ENCODE data around the gene ABCB8. TPM values are rescaled to one million over a fixed set of nuclear protein-coding genes. Genes with fewer than 3 reads are reported as not detected.

ABCB8 gene
- total and polyA plus RNA-seq, 2 donors (not counting 3 experiments of a cell fraction or from before 2014, with no cell fraction given): 38.0 to 46.3 TPM

DNA sequence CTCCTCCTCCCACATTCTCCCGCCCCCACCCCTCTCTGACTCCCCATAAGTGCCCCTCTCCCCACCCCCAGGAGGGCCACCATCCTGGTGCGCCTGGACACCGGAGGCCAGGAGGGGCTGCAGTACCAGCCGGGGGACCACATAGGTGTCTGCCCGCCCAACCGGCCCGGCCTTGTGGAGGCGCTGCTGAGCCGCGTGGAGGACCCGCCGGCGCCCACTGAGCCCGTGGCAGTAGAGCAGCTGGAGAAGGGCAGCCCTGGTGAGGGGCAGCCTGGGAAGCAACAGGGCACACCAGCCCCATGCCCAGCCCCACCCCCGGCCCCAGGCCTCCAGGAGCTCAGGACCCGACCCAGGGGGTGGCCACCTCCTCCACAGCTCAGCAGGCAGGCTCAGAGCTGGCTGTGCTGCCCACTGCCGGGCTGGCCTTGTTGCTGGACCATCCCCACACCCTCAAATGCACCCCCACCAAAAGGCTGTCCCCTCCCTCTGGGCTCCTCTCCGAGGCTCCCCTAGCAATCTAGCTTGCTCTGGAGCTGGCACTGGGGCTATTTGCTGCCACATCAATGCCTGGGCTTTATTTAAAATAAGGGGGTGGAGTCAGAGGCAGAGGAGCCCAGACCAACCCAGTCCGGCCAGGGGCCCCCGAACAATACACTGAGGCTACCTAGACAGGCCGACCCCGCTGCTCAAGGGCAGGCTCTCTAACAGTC is 18.8 kb upstream of the ABCB8 start:
- Histone ChIP-seq H3K9ac (replicated peaks; ENCODE audit: extremely low read depth, insufficient read depth, low read length) (no peak overlapping the region), H3K4me2 (ENCODE audit: insufficient read depth, low read length) (no peak overlapping the region), H2AFZ (ENCODE audit: low read depth, low read length) (no peak overlapping the region), H3K9me3 (replicated peaks; ENCODE audit: control insufficient read depth, insufficient read depth, low read length) (no peaks in the 10 kb centered on the region), H3K36me3 (ENCODE audit: control insufficient read depth in 2 of 2, extremely low read depth in 1 of 2, insufficient read depth in 2 of 2, low read length in 2 of 2) (peaks cover 0 to 27% of the 10 kb centered on the region in 2 experiments), H3K79me2 (ENCODE audit: control insufficient read depth, insufficient read depth, low read length) (no peaks in the 10 kb centered on the region), H3K27ac (ENCODE audit: insufficient read depth, low read depth, low read length) (no peak overlapping the region), H3K27me3 (ENCODE audit: control insufficient read depth in 2 of 2, insufficient read depth in 2 of 2, low read length in 2 of 2) (no peaks in the 10 kb centered on the region), H3K9me1 (replicated peaks; ENCODE audit: control insufficient read depth, extremely low read depth, insufficient read depth, low read length) (no peaks in the 10 kb centered on the region), H3K4me1 (ENCODE audit: control insufficient read depth, extremely low read depth, insufficient read depth, low read length) (peaks cover 37% of the 10 kb centered on the region), H4K20me1 (replicated peaks; ENCODE audit: control insufficient read depth, extremely low read depth, insufficient read depth, low read length) (no peaks in the 10 kb centered on the region), H3K4me3 (replicated peaks in 1 of 3; ENCODE audit: insufficient read depth in 1 of 3, low read depth in 1 of 3, low read length in 3 of 3) (no peak overlapping the region)
- CTCF ChIA-PET: interaction anchor here (1.0 to 9.4 kb wide), 14 partner anchors 9 to 111 kb away, joined by 3 to 107 read pairs (median 8); partner anchors contain the start of genes ATG9B and NOS3
- dilution Hi-C loops (cut with MboI; ENCODE audit: extremely low pct_ligation_motif_present, low sequenced_read_pairs) (no loop called here), intact Hi-C loops (cut with micrococcal nuclease) (no loop called here)
- TF ChIP-seq POLR2A (IDR thresholded peaks at IDR 0.05; ENCODE audit: low read depth, low read length) (no peak), POLR2AphosphoS5 (IDR thresholded peaks at IDR 0.05; ENCODE audit: insufficient read depth, low read depth, low read length) (no peak)
- TF ChIP-seq, protein P1, sequence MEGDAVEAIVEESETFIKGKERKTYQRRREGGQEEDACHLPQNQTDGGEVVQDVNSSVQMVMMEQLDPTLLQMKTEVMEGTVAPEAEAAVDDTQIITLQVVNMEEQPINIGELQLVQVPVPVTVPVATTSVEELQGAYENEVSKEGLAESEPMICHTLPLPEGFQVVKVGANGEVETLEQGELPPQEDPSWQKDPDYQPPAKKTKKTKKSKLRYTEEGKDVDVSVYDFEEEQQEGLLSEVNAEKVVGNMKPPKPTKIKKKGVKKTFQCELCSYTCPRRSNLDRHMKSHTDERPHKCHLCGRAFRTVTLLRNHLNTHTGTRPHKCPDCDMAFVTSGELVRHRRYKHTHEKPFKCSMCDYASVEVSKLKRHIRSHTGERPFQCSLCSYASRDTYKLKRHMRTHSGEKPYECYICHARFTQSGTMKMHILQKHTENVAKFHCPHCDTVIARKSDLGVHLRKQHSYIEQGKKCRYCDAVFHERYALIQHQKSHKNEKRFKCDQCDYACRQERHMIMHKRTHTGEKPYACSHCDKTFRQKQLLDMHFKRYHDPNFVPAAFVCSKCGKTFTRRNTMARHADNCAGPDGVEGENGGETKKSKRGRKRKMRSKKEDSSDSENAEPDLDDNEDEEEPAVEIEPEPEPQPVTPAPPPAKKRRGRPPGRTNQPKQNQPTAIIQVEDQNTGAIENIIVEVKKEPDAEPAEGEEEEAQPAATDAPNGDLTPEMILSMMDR (IDR thresholded peaks at IDR 0.05; ENCODE audit: extremely low read depth in 1 of 2, insufficient read depth in 1 of 2, low read depth in 1 of 2, low read length in 2 of 2): peak in 1 of 2 donors; percentile 16
- no TSS peak for BruUV-seq (replicated peaks)
- FAIRE-seq: no peak
- POLR2A ChIA-PET: no interaction called here
- no peak for DNase-seq (ENCODE audit: low read depth, low spot score)

DNA sequence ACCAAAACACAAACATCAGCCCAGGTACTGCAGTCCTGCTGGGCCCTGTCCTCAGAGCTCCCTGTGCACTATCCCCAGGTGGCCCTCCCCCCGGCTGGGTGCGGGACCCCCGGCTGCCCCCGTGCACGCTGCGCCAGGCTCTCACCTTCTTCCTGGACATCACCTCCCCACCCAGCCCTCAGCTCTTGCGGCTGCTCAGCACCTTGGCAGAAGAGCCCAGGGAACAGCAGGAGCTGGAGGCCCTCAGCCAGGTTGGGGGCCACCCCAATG is 18.3 kb upstream of the ABCB8 start:
- dilution Hi-C loops (cut with MboI; ENCODE audit: extremely low pct_ligation_motif_present, low sequenced_read_pairs) (no loop called here), intact Hi-C loops (cut with micrococcal nuclease) (no loop called here)
- Histone ChIP-seq H3K9me1 (replicated peaks; ENCODE audit: control insufficient read depth, extremely low read depth, insufficient read depth, low read length) (no peaks in the 10 kb centered on the region), H3K79me2 (ENCODE audit: control insufficient read depth, insufficient read depth, low read length) (no peaks in the 10 kb centered on the region), H3K9ac (replicated peaks; ENCODE audit: extremely low read depth, insufficient read depth, low read length) (no peak overlapping the region), H3K27ac (ENCODE audit: insufficient read depth, low read depth, low read length) (no peak overlapping the region), H3K36me3 (ENCODE audit: control insufficient read depth in 2 of 2, extremely low read depth in 1 of 2, insufficient read depth in 2 of 2, low read length in 2 of 2) (peaks cover 0 to 27% of the 10 kb centered on the region in 2 experiments), H3K4me3 (replicated peaks in 1 of 3; ENCODE audit: insufficient read depth in 1 of 3, low read depth in 1 of 3, low read length in 3 of 3) (no peak overlapping the region), H3K9me3 (replicated peaks; ENCODE audit: control insufficient read depth, insufficient read depth, low read length) (no peaks in the 10 kb centered on the region), H3K27me3 (ENCODE audit: control insufficient read depth in 2 of 2, insufficient read depth in 2 of 2, low read length in 2 of 2) (no peaks in the 10 kb centered on the region), H2AFZ (ENCODE audit: low read depth, low read length) (no peak overlapping the region), H3K4me1 (ENCODE audit: control insufficient read depth, extremely low read depth, insufficient read depth, low read length) (peaks cover 35% of the 10 kb centered on the region), H3K4me2 (ENCODE audit: insufficient read depth, low read length) (no peak overlapping the region), H4K20me1 (replicated peaks; ENCODE audit: control insufficient read depth, extremely low read depth, insufficient read depth, low read length) (no peaks in the 10 kb centered on the region)
- ChIA-PET POLR2A (no interaction called here), CTCF (interaction anchor here (1.0 to 9.4 kb wide), 10 partner anchors 10 to 112 kb away, joined by 3 to 107 read pairs (median 12); partner anchors contain the start of genes ATG9B and NOS3)
- no peak for FAIRE-seq
- TF ChIP-seq, protein P2, sequence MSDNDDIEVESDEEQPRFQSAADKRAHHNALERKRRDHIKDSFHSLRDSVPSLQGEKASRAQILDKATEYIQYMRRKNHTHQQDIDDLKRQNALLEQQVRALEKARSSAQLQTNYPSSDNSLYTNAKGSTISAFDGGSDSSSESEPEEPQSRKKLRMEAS (IDR thresholded peaks at IDR 0.05; ENCODE audit: insufficient read depth, insufficient read length): no peak
- TF ChIP-seq MYC (IDR thresholded peaks at IDR 0.05; ENCODE audit: low read depth, low read length) (no peak), JUN (IDR thresholded peaks at IDR 0.05; ENCODE audit: borderline replicate concordance, insufficient read depth, insufficient read length, low read depth) (no peak), EZH2 (IDR thresholded peaks at IDR 0.05; ENCODE audit: borderline replicate concordance, low read depth, low read length, severe bottlenecking) (no peak), POLR2A (IDR thresholded peaks at IDR 0.05; ENCODE audit: low read depth, low read length) (no peak), FOS (IDR thresholded peaks at IDR 0.05; ENCODE audit: borderline replicate concordance, insufficient read depth, low read length) (no peak), POLR2AphosphoS5 (IDR thresholded peaks at IDR 0.05; ENCODE audit: insufficient read depth, low read depth, low read length) (no peak), GATA2 (IDR thresholded peaks at IDR 0.05; ENCODE audit: insufficient read depth, insufficient read length, low read depth, low read length) (no peak)
- TF ChIP-seq, protein P1 (IDR thresholded peaks at IDR 0.05; ENCODE audit: extremely low read depth in 1 of 2, insufficient read depth in 1 of 2, low read depth in 1 of 2, low read length in 2 of 2): no peak
- DNase-seq (ENCODE audit: low read depth, low spot score): no peak
- no TSS peak for BruUV-seq (replicated peaks)

All from endothelial cell of umbilical vein (primary cell).